Endodermal cell (in vitro differentiated cells): ENCODE measurements around the gene TIMM17A. TPM values are rescaled to one million over a fixed set of nuclear protein-coding genes. Genes with fewer than 3 reads are reported as not detected.

Source experiments
- DNase-seq: peaks from one replicate; pipeline ENCODE4 v3.0.0-alpha.2; 2017
- H3K27ac ChIP-seq: 2 replicates; pipeline ENCODE4 v1.5.1; 2013; ENCODE audit warnings: mild to moderate bottlenecking, low read depth, low read length, moderate library complexity
- H3K27me3 ChIP-seq: 2 replicates; pipeline ENCODE4 v1.6.1; 2013; ENCODE audit warnings: mild to moderate bottlenecking, low read length, moderate library complexity; ENCODE audit not compliant: insufficient read depth, control insufficient read depth, poor library complexity, severe bottlenecking
- H3K36me3 ChIP-seq: 2 replicates; pipeline ENCODE4 v1.7.0; 2013; ENCODE audit warnings: mild to moderate bottlenecking, low read length, moderate library complexity; ENCODE audit not compliant: control insufficient read depth, insufficient read depth
- H3K4me1 ChIP-seq: one replicate; pipeline ENCODE4 v1.7.0; 2013; ENCODE audit warnings: low read length; ENCODE audit not compliant: control insufficient read depth, insufficient read depth
- H3K4me3 ChIP-seq: 2 replicates; pipeline ENCODE4 v1.5.1; 2013; ENCODE audit warnings: mild to moderate bottlenecking, low read length, moderate library complexity
- H3K9ac ChIP-seq: 2 replicates; pipeline ENCODE4 v1.6.1; 2013; ENCODE audit warnings: mild to moderate bottlenecking, low read length, moderate library complexity; ENCODE audit not compliant: poor library complexity, severe bottlenecking; ENCODE audit errors: extremely low read depth
- H3K9me3 ChIP-seq: 2 replicates; pipeline ENCODE4 v1.6.1; 2013; ENCODE audit warnings: mild to moderate bottlenecking, low read length, moderate library complexity; ENCODE audit not compliant: control insufficient read depth
- H3K27ac Mint-ChIP-seq: 2 replicates; pipeline ENCODE4 v1.8.0; 2020; ENCODE audit warnings: mixed read lengths
- H3K27me3 Mint-ChIP-seq: 2 replicates; pipeline ENCODE4 v1.8.0; 2021; ENCODE audit warnings: mild to moderate bottlenecking, mixed read lengths; ENCODE audit not compliant: insufficient read depth
- H3K36me3 Mint-ChIP-seq: 2 replicates; pipeline ENCODE4 v1.8.0; 2020; ENCODE audit warnings: low read depth, mixed read lengths
- H3K4me1 Mint-ChIP-seq: 2 replicates; pipeline ENCODE4 v1.8.0; 2020; ENCODE audit warnings: mixed read lengths
- H3K4me3 Mint-ChIP-seq: 2 replicates; pipeline ENCODE4 v1.8.0; 2020; ENCODE audit warnings: mild to moderate bottlenecking, moderate library complexity, mixed read lengths
- H3K9me3 Mint-ChIP-seq: 2 replicates; pipeline ENCODE4 v1.8.0; 2020; ENCODE audit warnings: mild to moderate bottlenecking, mixed read lengths
- WGBS, 2 experiments: methylation state at CpG; one replicate each; pipeline versions ENCODE4 v1.1.5 to v1.1.7; 2013; ENCODE audit warnings: missing lambda C conversion rate in 2 of 2, mixed read lengths in 1 of 2; ENCODE audit not compliant: insufficient coverage in 1 of 2, insufficient read length in 1 of 2; 5-methylcytosine and 5-hydroxymethylcytosine counted together
- total RNA-seq, 2 donors: library from RNA; stranded (reverse); fragmentation: NEBNext Ultra II Directional in 1 of 2; extraction: Animal tissue kit (Norgen Biotek cat#: 25700) in 1 of 2; gene quantifications; 2 replicates in 1 of 2; 3 replicates in 1 of 2; pipeline ENCODE4 v1.2.1, GENCODE V29; 2021
- TF ChIP-seq, protein P1 (sequence below): fragments of 200-600 bp; sonication (generic); conservative IDR thresholded peaks from 2 replicates; pipeline ENCODE4 v1.5.0; 2021; ENCODE audit warnings: antibody characterized with exemption, mild to moderate bottlenecking

TIMM17A gene
- total RNA-seq, 2 donors from 2014 or later: 41.7 to 47.4 TPM

DNA sequence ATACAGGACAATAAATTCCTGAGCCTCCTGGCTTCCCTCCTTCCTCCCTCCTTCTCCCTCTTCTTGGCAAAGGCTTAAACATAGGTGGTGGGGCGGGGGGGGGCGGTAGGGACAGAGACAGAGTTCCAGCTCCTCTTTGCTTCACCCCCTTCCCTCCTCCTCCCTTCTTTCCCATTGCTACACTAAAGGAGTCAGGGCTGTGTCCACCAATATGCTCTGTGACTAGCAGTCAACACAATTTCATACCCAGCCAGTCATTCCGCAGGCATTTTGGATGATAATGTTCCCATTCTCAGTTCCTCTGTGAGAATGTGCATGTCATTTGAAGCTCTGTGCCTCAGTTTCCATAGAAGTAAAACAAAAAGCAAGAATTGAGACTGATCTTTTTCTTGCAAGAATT lies 10.7 kb upstream of the TIMM17A start:
- Mint-ChIP-seq H3K9me3 (no peaks in the 10 kb centered on the region), H3K27ac (no peak overlapping the region), H3K4me3 (no peak overlapping the region), H3K27me3 (peaks cover 28% of the 10 kb centered on the region), H3K36me3 (no peaks in the 10 kb centered on the region), H3K4me1 (peaks cover 35% of the 10 kb centered on the region)
- peaks cover 25% of the 10 kb centered on the region for H3K27me3 ChIP-seq
- WGBS, 2 experiments: 73 to 92% methylated on average over 1 to 2 of the region's 3 CpGs
- no peak overlapping the region for H3K27ac ChIP-seq
- no peak overlapping the region for H3K4me3 ChIP-seq
- H3K36me3 ChIP-seq: no peaks in the 10 kb centered on the region
- H3K9me3 ChIP-seq: no peaks in the 10 kb centered on the region
- peaks cover 3% of the 10 kb centered on the region for H3K4me1 ChIP-seq
- no peak overlapping the region for H3K9ac ChIP-seq
- DNase-seq: no peak
- TF ChIP-seq, protein P1, sequence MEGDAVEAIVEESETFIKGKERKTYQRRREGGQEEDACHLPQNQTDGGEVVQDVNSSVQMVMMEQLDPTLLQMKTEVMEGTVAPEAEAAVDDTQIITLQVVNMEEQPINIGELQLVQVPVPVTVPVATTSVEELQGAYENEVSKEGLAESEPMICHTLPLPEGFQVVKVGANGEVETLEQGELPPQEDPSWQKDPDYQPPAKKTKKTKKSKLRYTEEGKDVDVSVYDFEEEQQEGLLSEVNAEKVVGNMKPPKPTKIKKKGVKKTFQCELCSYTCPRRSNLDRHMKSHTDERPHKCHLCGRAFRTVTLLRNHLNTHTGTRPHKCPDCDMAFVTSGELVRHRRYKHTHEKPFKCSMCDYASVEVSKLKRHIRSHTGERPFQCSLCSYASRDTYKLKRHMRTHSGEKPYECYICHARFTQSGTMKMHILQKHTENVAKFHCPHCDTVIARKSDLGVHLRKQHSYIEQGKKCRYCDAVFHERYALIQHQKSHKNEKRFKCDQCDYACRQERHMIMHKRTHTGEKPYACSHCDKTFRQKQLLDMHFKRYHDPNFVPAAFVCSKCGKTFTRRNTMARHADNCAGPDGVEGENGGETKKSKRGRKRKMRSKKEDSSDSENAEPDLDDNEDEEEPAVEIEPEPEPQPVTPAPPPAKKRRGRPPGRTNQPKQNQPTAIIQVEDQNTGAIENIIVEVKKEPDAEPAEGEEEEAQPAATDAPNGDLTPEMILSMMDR: no peak

DNA sequence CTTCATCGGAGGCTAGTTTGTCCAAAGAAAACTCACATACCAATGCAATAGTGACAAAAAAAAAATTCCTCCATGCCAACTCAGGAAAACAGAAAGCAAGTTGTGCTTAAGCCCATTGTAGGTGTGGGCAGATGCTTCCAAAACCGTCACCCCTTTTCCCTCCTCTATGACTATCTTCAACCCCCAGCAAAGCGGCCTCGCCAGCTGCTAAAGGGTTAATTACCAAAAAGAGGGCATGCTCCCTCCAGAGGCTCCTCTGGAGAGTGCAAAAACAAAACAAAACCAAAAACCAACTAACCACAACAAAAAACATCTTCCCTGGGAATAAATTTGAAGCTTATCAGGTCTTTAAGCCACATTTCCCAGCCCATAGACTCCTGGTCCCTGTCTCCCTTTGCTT lies 10.1 kb upstream of the TIMM17A start:
- Histone ChIP-seq H3K27me3 (peaks cover 25% of the 10 kb centered on the region), H3K9me3 (no peaks in the 10 kb centered on the region), H3K4me3 (no peak overlapping the region), H3K9ac (no peak overlapping the region), H3K27ac (no peak overlapping the region), H3K36me3 (no peaks in the 10 kb centered on the region), H3K4me1 (peaks cover 3% of the 10 kb centered on the region)
- H3K36me3 Mint-ChIP-seq: no peaks in the 10 kb centered on the region
- no peaks in the 10 kb centered on the region for H3K9me3 Mint-ChIP-seq
- no peak overlapping the region for H3K27ac Mint-ChIP-seq
- peak; percentile 71 for DNase-seq
- H3K4me1 Mint-ChIP-seq: peaks cover 35% of the 10 kb centered on the region
- TF ChIP-seq, protein P1: peak; percentile 75
- no peak overlapping the region for H3K4me3 Mint-ChIP-seq
- WGBS, 2 experiments: 62% methylated on average over 4 of the region's 4 CpGs; no CpG with 5 or more reads in 1 of the 2 experiments
- H3K27me3 Mint-ChIP-seq: peaks cover 32% of the 10 kb centered on the region

GRCh38 chr1:201945863-201946223 lies 9.5 kb upstream of the TIMM17A start:
- H3K27ac Mint-ChIP-seq: no peak overlapping the region
- DNase-seq: no peak
- peak overlapping the region; percentile 50 for H3K4me3 Mint-ChIP-seq
- no peaks in the 10 kb centered on the region for H3K9me3 Mint-ChIP-seq
- H3K27ac ChIP-seq: no peak overlapping the region
- WGBS, 2 experiments: 57 to 60% methylated on average over 8 to 10 of the region's 10 CpGs
- H3K4me3 ChIP-seq: peak overlapping the region; percentile 76
- H3K4me1 ChIP-seq: peaks cover 3% of the 10 kb centered on the region
- no peaks in the 10 kb centered on the region for H3K9me3 ChIP-seq
- H3K27me3 ChIP-seq: peaks cover 25% of the 10 kb centered on the region
- H3K4me1 Mint-ChIP-seq: peaks cover 35% of the 10 kb centered on the region
- no peak overlapping the region for H3K9ac ChIP-seq
- no peaks in the 10 kb centered on the region for H3K36me3 Mint-ChIP-seq
- TF ChIP-seq, protein P1: no peak
- H3K27me3 Mint-ChIP-seq: peaks cover 36% of the 10 kb centered on the region
- no peaks in the 10 kb centered on the region for H3K36me3 ChIP-seq
